ENCODE data around the gene B3GNT7. TPM values are rescaled to one million over a fixed set of nuclear protein-coding genes. Genes with fewer than 3 reads are reported as not detected.

The B3GNT7 gene
- total and polyA plus RNA-seq, 2 of the 8 experiments (the other 6 are each of a cell fraction or from before 2014, with no cell fraction given), result 26.4 to 73.1 TPM

DNA sequence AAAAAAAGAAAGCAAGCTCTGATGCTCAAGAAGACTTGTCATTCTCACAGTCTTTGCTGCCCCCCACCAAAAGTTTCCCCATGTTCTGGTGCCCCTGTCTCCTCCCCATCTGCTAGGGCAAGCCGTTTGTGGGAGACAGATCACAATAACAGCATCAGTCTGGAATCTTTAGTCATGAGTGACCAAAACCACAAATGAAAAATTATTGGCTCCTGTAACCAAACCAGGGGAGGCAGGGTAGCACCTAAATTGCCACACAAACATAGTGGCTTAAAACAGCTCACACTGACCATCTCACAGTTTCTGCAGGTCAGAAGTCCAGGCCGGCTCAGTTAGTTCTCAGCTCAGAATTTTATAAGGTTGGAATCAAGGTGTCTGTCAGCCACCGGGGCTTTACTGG, 9.1 kb upstream of the B3GNT7 start:
- Histone ChIP-seq H3K79me1 (ENCODE audit: low read depth, low read length) (no peaks in the 10 kb centered on the region), H3K9ac (replicated peaks in 1 of 4; ENCODE audit: extremely low read depth in 1 of 4, low read depth in 3 of 4, low read length in 3 of 4) (no peak overlapping the region), H4K5ac (ENCODE audit: insufficient read length, low read depth, low read length) (no peak overlapping the region), H3K4me2 (ENCODE audit: insufficient read depth in 1 of 2, low read depth in 2 of 2, low read length in 2 of 2) (no peak overlapping the region), H3K79me2 (ENCODE audit: control insufficient read depth in 1 of 2, insufficient read depth in 2 of 2, low read length in 2 of 2) (no peaks in the 10 kb centered on the region), H3K4me3 (ENCODE audit: extremely low read depth in 1 of 4, insufficient read depth in 2 of 4, low read depth in 3 of 4, low read length in 4 of 4) (no peak overlapping the region), H2AK5ac (ENCODE audit: low read depth, low read length) (no peak overlapping the region), H4K91ac (replicated peaks; ENCODE audit: insufficient read length, low read length) (no peak overlapping the region), H3K18ac (ENCODE audit: extremely low read depth, low read length) (no peak overlapping the region), H3K14ac (ENCODE audit: insufficient read length) (no peak overlapping the region), H2BK12ac (ENCODE audit: low read depth, low read length) (no peak overlapping the region), H3K27me3 (replicated peaks in 1 of 4; ENCODE audit: control insufficient read depth in 3 of 4, extremely low read depth in 1 of 4, insufficient read depth in 3 of 4, low read length in 3 of 4) (no peaks in the 10 kb centered on the region), H3K23ac (ENCODE audit: insufficient read length) (no peak overlapping the region), H3K9me3 (ENCODE audit: insufficient read depth in 2 of 2, low read depth in 1 of 2, low read length in 1 of 2) (peaks cover 3% of the 10 kb centered on the region in 2 experiments; a peak in 1 of 4 replicates), H3K4me1 (replicated peaks in 1 of 4; ENCODE audit: control insufficient read depth in 3 of 4, insufficient read depth in 4 of 4, low read length in 3 of 4) (peaks cover 0 to 9% (median 2%) of the 10 kb centered on the region in 4 experiments; a peak in 6 of 7 replicates), H3K4ac (replicated peaks; ENCODE audit: insufficient read length, low read depth, low read length) (no peak overlapping the region), H4K8ac (ENCODE audit: extremely low read depth, insufficient read depth, low read length) (no peak overlapping the region), H2BK20ac (ENCODE audit: low read length) (no peak overlapping the region; the same call in 1 of the 2 replicates), H2AFZ (ENCODE audit: low read length) (no peak overlapping the region), H3K36me3 (ENCODE audit: control insufficient read depth in 2 of 4, insufficient read depth in 4 of 4, low read length in 3 of 4) (no peaks in the 10 kb centered on the region), H2BK15ac (ENCODE audit: low read length) (no peak overlapping the region), H3K27ac (ENCODE audit: low read depth, low read length) (no peak overlapping the region), H3K23me2 (ENCODE audit: low read depth, low read length) (peaks cover 1% of the 10 kb centered on the region), H3K56ac (replicated peaks; ENCODE audit: insufficient read length, low read depth, low read length) (no peak overlapping the region), H4K20me1 (replicated peaks in 1 of 2; ENCODE audit: control insufficient read depth in 1 of 2, insufficient read depth in 2 of 2, low read length in 2 of 2) (no peaks in the 10 kb centered on the region), H2BK5ac (ENCODE audit: low read depth, low read length) (no peak overlapping the region), H2BK120ac (replicated peaks; ENCODE audit: low read depth, low read length) (no peak overlapping the region)
- WGBS, 2 experiments (ENCODE audit: extremely low coverage in 1 of 2, insufficient coverage in 1 of 2, insufficient read length in 1 of 2, insufficient replicate concordance in 2 of 2, low coverage in 1 of 2, low lambda C conversion rate in 2 of 2, missing lambda C conversion rate in 1 of 2), result 88% methylated on average over 3 of the region's 3 CpGs; no CpG with 5 or more reads in 1 of the 2 experiments
- no peak for DNase-seq (ENCODE audit: low read depth in 1 of 2, low spot score in 2 of 2)
- POLR2A ChIA-PET (ENCODE audit: partially characterized antibody), result interaction anchor here (1.0 to 2.1 kb wide), 4 partner anchors 8 to 78 kb away, joined by 3 to 5 read pairs (median 4); no protein-coding TSS in a partner anchor
- CTCF ChIA-PET (ENCODE audit: partially characterized antibody), result interaction anchor here (1.1 to 29.5 kb wide), 6 partner anchors 8 to 90 kb away, joined by 3 to 617 read pairs (median 7); partner anchors contain the start of gene B3GNT7
- FAIRE-seq, result no peak
- TF ChIP-seq FOSL1 (IDR thresholded peaks at IDR 0.05; ENCODE audit: insufficient read depth, low read depth, low read length), result no peak
- no peak for TF ChIP-seq YY1 (IDR thresholded peaks at IDR 0.05; ENCODE audit: low read depth, low read length)
- no peak for TF ChIP-seq EP300 (IDR thresholded peaks at IDR 0.05; ENCODE audit: borderline replicate concordance in 1 of 2, low read depth in 2 of 2, low read length in 2 of 2)
- TF ChIP-seq TEAD4 (IDR thresholded peaks at IDR 0.05; ENCODE audit: low read depth, low read length), result no peak
- no peak for TF ChIP-seq POU5F1 (IDR thresholded peaks at IDR 0.05; ENCODE audit: low read depth, low read length)
- TF ChIP-seq NANOG (IDR thresholded peaks at IDR 0.05; ENCODE audit: insufficient read depth, low read depth, low read length, poor library complexity, severe bottlenecking), result no peak
- TF ChIP-seq SP2 (IDR thresholded peaks at IDR 0.05; ENCODE audit: low read length), result no peak
- TF ChIP-seq CHD2 (IDR thresholded peaks at IDR 0.05; ENCODE audit: low read length), result no peak
- TF ChIP-seq, protein P1, sequence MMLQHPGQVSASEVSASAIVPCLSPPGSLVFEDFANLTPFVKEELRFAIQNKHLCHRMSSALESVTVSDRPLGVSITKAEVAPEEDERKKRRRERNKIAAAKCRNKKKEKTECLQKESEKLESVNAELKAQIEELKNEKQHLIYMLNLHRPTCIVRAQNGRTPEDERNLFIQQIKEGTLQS (IDR thresholded peaks at IDR 0.05; ENCODE audit: insufficient read depth, low read depth, low read length), result no peak
- no peak for TF ChIP-seq CHD1 (IDR thresholded peaks at IDR 0.05; ENCODE audit: low read depth, low read length)
- TF ChIP-seq SUZ12 (IDR thresholded peaks at IDR 0.05; ENCODE audit: low read length), result no peak
- no peak for TF ChIP-seq RXRA (IDR thresholded peaks at IDR 0.05; ENCODE audit: insufficient read depth, low read depth, low read length)
- no peak for TF ChIP-seq KDM1A (IDR thresholded peaks at IDR 0.05; ENCODE audit: borderline replicate concordance, low read length)
- no peak for TF ChIP-seq KDM4A (IDR thresholded peaks at IDR 0.05; ENCODE audit: low read depth, low read length, severe bottlenecking)
